LNCAP (cell line): ENCODE data around the gene HES4.

Experiments
- TF ChIP-seq, protein P1 (sequence below): fragments of 450-650 bp; IDR thresholded peaks from 2 replicates; pipeline ENCODE4 v1.5.1; 2017; ENCODE audit warnings: mild to moderate bottlenecking

Gene HES4

DNA sequence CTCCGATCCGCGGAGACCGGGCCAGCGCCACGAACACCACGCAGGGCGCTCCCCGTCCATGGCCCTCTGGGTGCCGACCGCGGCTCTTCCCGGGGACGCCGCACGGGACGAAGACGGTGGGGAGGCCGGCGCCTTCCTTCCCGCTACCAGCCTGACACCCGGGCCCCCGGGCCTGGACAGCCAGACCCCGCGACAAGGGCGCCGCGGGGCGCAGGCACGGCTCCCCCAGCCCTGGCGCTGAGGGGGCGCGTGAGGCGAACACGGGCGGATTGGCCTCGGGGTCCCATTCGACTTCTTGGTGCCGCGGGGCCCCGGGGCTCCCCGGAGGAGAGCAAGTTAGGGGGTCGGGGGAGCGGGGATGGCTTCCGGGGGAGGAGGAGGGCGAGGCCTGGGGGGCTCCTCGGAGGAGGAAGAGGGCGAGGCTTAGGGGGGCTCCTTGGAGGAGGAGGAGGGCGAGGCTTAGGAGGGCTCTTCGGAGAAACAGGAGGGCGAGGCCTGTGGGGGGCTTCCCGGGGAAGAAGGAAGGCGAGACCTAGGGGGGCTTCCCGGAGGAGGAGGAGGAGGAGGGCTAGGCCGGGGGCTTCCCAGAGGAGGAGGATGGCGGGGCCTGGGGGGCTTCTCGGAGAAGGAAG is 40.0 kb downstream of the HES4 start:
- TF ChIP-seq, protein P1, sequence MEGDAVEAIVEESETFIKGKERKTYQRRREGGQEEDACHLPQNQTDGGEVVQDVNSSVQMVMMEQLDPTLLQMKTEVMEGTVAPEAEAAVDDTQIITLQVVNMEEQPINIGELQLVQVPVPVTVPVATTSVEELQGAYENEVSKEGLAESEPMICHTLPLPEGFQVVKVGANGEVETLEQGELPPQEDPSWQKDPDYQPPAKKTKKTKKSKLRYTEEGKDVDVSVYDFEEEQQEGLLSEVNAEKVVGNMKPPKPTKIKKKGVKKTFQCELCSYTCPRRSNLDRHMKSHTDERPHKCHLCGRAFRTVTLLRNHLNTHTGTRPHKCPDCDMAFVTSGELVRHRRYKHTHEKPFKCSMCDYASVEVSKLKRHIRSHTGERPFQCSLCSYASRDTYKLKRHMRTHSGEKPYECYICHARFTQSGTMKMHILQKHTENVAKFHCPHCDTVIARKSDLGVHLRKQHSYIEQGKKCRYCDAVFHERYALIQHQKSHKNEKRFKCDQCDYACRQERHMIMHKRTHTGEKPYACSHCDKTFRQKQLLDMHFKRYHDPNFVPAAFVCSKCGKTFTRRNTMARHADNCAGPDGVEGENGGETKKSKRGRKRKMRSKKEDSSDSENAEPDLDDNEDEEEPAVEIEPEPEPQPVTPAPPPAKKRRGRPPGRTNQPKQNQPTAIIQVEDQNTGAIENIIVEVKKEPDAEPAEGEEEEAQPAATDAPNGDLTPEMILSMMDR: no peak

- TF ChIP-seq, protein P1: no peak
Measured at GRCh38 chr1:958823-959730, 40.8 kb downstream of the HES4 start, which contains the start of gene NOC2L. TSS of gene NOC2L (minus strand) at chr1:959256. CDS start at chr1:959240, 16 bp downstream.

- TF ChIP-seq, protein P1: no peak
Measured at GRCh38 chr1:956636-957035, 43.3 kb downstream of the HES4 start.

GRCh38 chr1:955474-955873 is 44.4 kb downstream of the HES4 start:
- TF ChIP-seq, protein P1: no peak

DNA sequence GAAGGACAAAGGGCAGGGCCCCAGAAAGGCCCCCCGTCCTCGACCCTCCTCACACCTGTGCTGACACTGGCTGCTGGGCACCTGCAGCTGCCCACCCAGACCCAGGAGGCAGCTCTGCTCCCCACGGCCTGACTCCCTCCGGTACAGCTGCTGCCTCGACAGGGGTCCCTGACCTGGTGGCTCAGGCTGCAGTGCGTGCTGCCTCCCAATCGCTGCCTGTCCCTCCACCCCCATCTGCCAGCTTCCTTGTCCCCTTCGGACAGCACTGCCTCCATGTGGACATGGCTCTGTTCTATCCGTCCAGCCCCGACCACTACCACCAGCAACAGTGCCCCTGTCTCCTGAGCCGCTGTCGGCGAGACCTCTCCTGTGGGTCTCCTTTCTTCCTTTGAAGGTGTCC is 45.0 kb downstream of the HES4 start:
- TF ChIP-seq, protein P1: no peak

DNA sequence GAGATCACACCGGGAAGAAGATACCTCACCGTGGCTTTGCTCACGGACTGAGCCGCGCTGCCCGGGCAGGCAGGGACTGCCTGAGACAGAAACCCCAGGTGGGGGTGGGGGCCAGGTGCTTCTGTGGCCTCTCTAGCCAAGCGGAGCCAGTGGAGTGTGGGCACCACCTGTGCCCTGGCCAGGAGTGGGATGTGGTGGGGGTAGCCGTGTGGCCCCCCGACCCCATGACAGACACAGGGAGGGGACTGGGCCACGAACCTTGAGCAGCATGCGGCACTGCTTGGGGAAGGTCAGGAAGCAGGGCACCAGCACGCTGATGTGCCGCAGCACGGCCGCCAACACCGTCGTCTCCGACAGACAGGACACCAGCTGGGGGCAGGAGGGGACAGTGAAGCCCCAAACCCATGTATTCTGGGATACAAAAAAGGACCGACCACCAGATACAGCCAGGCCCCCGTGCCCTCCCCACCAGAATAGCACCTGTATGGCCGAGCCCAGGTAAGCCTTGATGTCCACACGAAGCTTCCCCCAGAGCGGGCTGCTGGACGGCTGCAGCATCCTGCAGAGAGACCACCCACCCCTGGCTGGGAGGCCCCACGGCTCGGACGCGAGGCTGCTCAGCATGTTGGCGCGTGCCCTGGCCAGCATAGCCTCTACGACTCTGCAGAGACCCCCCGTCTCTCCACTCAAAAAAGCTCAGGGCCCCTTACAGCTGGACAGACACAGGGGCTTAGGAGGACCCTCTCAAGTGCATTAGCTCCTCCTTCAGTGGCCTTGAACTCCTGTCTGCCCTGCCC is 46.2 kb downstream of the HES4 start:
- TF ChIP-seq, protein P1: no peak

GRCh38 chr1:952603-953002 is 47.3 kb downstream of the HES4 start:
- TF ChIP-seq, protein P1: no peak
